HG03460 (cell line): ENCODE measurements around the gene NT5C3A.
"Not testable (repeated sequence)": the region's sequence is repeated elsewhere in the genome, so short reads cannot be mapped to it uniquely, and the experiment has no call there.

Experiments
- ATAC-seq: cut with Tn5 transposase; IDR thresholded peaks from one replicate; pipeline ENCODE4 v1.9.1; 2021; ENCODE audit not compliant: unreplicated experiment

The NT5C3A gene

DNA sequence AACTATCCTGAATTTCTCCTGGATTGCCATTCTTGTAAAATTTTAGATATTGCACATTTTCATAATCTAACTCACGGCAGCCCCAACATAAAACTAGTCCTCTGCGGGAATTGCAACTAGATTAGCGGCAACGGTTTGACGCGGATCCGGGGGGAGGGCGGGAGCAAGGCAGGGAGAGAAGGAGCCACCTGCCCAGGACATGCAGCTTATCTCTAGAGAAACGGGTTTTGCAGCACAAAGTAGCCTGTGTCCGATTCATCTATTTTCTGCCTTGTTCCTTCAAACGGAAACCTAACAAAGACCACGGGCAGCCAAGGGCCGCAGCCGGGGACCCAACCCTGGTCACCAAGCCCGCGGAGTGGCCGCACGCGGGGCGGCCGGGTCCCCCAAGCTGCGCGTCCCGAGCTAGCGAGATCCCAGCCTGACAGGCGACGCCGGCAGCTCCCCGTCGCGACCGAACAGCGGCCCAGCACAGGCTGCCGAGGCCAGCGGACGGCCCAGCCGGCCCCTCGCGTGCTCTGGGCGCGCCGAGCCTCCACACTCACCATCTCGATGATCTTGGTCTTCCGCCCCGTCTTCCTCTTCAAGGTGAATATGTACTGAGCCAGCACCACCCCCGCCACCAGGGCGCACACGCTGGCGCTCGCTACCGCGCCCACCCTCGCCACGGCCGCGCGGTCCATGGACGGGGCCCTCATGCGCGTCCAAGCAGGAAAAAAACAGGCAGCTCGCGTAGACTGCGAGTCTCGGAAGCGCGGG is at the start of gene NT5C3A:
NT5C3A (minus strand) TSS at position 754 of the 759 bp plus-strand sequence; CDS start at position 683, 71 bp downstream.
- peak; percentile 33 for ATAC-seq

DNA sequence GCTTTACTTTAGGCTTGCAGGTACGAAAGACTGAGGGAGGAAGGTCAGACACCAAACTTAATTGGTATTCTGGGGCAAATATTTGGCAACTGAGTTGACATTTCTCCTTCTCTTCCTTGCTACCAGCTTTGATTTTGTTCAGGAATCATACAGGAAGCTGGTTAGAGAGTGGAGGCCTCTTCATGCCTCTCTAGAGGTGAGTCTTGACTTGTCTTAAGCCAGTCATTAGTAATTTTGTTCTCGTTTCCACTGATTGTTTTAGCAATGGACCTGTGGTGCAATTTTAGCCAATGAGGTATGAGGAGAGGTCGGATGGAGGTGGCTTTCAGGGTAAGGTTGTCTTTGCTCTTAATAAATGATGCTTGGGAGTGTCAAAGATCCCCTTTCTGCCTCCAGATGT is 49.0 kb upstream of the NT5C3A start:
- no peak for ATAC-seq

DNA sequence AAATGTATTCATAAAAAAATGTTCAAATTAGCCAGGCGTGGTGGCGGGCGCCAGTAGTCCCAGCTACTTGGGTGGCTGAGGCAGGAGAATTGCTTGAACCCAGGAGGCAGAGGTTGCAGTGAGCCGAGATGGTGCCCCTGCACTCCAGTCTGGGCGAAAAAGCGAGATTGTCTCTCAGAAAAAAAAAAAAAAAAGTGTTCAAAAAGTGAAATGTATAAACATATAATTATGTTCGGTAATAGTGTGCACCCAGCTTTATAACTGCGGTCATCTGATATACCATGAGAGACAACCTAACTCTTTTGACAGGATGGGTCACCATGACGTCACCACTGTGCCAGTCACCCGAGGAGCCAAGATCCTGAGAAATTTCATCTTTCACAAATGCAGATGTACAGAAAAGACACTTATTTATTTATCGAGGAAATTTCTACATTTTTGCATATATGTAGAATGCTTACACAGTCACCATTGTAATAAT is 47.2 kb upstream of the NT5C3A start:
- no peak for ATAC-seq

DNA sequence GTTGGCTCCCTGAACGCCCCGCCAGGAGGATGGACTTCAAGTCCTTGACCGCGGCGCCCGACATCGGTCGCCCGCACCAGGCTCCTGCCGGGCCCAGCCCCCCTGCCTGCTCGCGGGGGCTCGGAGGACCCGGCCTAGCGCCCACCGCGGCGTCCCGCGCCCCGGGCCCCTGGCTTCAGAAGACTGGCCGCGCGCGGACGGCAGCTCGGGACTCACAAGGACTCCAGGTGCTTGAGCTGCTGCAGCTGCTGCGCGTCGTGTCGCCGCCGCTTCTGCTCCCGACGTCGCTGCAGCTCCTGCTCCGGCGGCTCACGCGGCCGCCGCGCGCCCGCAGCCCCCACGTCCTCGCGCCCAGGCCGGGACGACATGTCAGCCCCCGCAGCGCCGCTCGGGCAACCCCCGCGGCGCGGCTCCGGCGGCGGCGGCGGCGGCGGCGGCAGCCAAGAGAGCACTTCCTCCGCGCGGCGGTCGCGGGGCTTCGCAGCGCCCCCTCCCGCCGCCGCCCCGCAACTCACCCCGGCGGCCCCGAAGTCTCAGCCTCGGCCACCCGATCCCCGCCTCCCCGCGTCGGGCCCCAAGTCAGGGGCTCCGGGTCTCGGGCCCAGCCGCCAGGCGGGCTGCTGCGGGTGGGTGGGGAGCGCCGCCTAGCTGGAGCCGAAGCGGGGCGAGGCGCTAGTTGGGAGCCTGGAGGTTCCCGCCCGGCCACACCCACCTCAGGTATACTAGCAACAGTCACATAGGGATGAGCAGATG is 46.6 kb upstream of the NT5C3A start, which contains the start of gene RP9:
RP9 (minus strand) TSS at position 400 of the 753 bp plus-strand sequence; CDS start at position 368, 32 bp downstream.
- ATAC-seq: peak; percentile 78

DNA sequence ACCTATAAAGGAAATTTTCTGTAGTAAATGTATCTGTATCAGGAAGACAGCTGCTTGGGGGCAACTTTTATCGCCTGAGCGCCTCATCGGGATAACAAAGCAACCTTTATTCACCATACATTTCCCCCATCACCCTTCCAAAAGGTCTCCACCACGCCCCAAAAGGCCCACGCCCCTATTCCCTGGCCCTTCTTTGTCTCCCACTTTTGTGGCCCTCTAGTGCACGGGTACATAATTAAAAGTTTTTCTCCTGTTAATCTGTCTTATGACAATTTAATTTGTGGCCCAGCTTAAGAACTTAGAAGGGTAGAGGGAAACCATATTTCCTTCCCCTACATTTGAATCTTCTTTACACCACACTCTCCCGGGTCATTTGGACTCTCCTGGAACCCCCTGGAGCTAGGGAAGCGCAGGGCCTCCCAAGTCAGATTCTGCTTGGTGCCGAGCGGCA is 46.0 kb upstream of the NT5C3A start:
- peak; percentile 28 for ATAC-seq

DNA sequence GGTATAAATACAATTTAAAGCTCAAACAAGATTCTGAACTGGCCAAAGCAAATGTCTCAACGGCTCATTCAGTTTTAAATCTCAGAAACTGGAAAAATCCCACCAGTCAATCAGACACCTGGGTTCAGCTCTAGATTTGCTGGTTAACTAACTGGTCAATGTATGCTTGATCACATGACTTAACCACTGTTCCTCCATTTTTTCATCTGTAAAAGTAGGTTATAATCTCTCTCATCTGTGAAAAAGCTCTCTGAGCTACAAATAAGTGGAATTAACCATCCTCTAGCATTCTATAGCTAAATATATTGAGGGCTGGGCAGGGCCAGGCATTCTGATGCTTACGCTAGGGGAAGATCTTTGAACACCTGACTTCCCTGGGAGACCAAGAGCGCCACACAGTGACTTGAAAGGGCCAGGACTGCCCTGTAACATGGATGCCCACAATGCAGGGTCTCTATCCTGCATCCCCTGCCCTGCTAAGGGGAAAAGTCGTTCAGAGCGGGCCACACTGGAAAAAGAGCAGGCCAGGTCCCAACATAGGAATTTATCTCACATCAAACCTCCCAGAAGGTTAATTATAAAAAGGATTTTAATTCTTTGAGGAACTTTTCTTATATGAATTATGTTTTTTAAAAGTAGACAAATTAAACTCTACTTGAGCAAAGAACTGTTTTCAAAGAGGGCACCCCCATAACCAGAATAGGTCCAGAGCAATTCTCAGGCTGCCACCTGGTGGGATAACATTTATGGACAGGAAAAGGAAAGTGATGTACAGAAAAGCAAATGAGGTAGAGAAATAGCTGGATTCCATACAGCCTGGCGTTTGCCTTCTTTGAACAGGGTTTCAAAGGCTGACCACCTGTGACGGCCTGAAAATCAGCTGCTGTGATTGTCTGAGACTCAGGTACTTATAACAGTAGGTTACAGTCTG is 44.8 kb upstream of the NT5C3A start:
- peak; percentile 37 for ATAC-seq

DNA sequence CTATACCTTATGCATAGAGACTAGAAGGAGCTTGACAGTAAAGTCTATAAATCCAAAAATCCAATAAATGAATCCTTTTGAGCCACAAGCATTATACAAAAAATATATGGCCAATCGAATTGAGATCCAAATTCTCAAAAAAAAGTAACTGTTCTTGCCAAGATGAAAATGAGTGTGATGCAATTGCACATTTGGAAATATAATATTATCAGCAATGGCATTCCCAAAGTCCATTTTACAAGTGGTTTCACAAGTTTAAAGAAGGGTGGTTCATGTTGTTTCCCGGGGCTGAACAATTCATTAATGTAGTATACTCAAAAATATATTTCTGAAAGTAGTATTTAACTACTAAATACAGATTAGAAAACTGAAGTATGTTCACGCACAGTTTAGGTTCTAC is 39.3 kb upstream of the NT5C3A start:
- no peak for ATAC-seq

DNA sequence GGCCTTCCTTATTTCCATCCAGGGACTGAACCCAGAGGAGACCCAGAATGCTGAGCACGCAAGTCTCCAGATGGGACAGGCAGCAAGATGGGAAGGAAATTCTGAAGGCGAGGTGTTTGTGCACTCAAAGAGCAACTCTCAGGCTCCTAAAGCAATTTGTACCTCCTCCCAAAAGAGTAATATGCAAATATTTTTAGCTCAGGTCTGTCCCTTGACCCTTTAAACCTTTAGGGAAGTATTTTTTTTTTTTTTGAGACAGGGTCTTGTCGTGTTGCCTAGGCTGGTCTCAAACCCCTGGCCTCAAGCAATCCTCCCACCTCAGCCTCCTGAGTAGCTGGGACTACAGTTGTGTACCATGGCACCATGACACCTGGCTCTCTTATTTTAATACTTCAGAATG is 38.2 kb upstream of the NT5C3A start:
- ATAC-seq: no peak

DNA sequence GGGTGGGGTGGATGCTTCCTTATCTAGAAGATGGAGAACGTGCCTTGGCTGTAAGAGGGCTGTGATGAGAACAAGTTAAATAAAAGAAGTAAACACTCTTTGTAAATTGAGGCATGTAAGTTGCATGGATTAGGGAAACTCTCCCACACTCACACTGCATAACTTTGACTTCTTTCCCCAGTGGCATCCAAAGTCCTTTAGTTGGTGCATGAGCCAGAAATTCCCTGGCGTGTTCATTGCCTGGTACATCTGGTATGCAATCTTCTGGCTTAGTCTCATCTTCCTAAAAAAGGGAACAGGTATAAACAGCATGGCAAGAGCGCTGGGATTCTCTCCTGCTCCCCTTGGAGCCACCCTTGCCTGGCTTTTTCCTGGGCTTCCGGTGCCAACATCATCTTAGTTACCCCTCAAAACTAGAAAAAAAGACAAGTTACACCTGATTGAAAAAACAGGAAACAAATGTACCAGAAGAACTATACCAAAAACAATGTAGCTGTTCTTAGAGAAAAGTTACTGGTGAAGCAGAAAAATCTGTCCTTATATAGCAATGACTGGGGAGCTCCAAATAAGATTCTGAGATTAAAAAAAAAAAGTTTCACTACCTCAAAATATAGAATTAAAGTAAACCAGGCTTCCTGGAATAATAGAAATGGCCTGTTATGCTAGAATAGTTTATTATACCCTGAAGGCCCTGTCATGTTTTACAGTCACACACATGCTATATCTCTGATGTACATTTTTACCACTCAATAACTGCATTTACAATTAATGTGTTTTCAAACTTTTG is 36.8 kb upstream of the NT5C3A start:
- ATAC-seq: no peak

DNA sequence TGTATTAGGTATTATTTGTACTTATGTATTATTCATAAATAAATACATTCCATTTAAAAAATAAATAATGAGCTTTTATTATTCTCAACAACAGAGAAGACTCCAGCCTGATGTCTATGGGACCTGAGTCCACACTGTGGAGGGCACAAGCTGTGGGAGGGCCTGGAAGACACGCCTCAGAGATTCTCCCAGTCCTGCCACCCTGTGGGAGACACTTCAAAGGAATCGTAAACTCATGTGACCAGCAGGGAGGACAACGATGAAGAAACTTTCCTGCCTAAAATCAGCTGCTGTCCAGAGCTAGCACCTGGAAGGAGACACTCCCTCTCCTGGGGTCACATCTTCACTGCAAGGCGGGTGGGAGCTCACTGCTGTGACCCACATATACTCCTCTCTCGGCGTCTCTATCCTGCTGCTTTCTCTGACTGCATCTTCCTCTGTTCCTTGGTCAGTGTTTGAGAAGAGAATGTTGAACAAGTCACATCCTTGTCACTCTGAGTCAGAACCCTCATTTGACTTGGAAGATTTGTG is 32.2 kb upstream of the NT5C3A start:
- not testable (repeated sequence) for ATAC-seq

DNA sequence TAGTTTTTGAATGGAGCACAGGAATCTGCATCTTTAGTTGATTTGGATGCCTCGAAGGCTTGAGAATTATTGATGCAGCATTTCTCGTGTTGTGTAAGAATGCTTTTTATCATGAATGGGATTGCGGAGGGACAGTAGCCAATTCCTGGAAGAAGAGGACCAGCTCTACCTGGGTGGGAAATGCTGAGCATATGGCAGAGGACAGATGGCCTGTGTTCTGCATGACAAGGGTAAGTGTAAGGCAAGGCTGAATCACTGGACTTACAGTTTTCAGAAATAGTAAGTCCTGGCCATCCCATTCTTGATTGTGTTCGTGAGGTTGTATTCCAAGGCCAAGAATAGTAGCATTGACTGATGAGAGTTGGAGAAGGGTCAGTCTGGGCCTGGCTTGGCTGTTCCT is 30.7 kb upstream of the NT5C3A start:
- no peak for ATAC-seq

DNA sequence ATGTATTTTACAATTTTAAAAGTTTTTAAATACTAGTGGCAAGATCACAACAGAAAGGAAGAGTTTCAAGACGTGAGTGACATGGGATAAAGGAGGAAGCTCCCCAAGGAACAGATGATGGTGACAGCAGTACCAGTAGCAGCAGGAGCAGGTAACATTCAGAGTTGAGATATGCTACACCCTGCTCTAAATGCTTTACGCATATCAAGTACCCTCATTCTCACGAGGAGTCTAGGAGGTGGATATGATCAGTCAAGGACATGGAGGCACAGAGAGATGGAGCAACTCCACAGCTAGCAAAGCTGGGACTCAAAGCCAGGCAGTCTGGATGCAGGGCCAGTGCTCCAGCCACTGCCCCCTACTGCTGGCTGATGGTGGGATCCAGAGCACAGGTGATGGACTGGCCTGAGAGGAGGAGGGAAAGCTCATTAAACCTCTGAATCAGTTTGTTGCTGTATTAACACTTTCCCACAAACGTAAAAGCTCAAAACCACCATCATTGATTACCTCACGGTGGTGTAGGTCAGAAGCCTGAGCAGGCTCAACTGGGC is 29.1 kb upstream of the NT5C3A start:
- no peak for ATAC-seq

DNA sequence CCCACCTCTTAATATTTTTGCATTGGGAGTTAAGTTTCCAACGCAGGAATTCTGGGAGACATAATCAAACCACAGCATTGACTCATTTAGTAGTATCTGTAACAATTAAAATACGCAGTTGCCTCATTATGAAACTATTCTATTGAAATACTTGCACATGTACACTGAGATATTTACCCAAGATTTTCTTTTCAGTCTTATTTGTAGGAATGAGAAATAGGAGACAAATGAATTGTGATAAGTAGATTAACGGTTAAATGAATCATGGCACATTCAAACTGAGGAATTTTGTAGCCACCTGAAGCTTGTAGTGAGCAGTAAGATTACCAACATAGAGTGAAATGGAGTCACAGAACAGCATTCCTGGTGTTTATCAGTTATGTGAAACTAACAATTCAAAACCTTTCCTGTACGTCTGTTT is 28.5 kb upstream of the NT5C3A start:
- ATAC-seq: no peak

DNA sequence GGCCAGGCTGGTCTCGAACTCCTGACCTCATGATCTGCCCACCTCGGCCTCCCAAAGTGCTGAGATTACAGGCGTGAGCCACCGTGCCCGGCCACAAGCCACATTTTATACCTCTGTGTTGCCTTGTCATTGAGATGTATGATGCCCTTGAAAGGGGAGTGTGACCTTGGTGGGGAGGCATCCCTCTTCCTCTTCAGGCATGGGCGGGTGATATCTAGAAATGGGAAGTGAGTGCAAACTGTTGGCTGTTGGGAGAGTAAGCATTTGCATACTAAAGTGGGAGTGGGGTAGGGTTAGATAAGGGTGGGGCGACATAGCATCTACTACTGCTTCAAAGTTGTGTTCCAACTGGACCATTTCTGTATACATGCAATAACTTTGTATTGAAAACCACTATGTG is 26.6 kb upstream of the NT5C3A start:
- ATAC-seq: no peak

DNA sequence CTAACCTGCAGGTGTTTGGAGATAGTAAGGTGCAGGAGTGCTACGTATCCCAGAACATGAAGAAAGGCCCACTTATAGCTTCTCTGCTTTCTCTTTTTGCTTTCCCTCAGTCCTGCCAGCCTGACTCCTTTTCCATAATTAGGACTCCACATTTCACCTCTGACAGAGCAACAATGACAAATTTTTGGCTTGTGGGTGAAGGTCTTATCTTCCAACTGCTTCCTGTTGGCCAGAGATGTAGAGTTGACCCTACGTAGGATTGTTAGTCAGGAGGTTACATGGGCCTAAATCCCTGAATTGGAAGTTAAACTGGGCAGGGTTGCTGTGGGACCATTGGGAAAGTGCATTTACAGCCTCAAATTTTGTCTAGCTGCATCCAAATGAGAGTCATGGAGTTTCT is 25.3 kb upstream of the NT5C3A start:
- ATAC-seq: no peak

DNA sequence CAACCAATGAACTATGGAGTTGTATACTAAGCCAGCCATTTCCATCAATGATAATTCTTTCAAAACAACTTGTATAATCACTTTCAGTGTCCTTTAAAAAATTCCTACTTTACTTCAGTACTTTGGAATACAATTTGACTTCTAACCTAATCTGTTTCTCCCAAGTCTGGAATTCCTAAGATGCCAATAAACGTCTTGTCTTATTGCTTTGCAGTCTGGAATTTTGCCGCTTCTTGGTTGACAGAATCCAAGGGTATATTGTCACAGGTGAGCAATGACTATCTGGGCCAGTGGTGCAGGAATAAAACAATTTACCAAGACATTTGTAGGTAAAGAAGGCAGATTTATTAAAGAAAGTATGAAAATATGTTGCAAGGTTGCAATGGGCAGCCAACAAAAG is 24.8 kb upstream of the NT5C3A start:
- no peak for ATAC-seq

DNA sequence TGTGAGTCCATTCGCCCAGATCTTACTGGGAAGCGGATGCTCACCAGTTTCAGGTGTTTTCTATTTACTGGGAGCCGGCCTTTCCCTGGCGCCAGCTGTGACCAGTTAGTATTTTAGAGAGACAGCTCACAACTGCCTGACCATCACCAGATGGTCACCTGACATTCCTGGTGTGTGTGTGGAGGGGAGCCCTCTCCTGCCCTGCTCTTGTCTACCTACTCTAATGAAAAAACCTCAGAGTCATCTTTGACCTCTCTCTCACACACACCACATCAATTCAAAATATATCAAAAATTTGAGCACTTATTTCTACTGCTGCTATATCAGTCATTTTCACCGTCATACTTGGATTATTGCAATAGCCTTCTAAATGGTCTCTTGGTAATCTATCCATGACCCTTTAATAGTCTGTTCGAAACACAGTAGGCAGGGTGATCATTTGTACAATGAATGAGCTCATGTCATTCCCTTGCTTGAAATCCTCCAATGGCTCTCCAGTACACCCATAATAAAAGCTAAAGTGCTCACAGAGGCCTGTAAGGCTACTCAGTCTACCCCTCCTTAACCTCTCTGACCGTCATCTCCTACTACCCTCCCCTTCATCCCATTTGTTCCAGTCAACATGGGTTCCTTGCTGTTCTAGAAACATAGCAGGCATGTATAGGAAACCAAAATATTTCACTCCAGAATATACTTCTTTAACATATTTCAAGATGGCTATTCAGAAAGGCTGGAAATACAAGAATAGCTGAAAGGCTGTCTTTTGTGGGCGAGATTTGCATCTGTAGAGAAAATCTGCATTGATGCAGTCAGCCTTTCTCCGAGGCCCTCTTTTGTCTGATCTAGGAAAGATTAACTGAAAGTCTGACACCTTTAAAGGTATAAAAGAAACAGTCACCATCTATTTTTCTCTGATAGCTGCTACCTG is 17.5 kb upstream of the NT5C3A start:
- ATAC-seq: no peak

DNA sequence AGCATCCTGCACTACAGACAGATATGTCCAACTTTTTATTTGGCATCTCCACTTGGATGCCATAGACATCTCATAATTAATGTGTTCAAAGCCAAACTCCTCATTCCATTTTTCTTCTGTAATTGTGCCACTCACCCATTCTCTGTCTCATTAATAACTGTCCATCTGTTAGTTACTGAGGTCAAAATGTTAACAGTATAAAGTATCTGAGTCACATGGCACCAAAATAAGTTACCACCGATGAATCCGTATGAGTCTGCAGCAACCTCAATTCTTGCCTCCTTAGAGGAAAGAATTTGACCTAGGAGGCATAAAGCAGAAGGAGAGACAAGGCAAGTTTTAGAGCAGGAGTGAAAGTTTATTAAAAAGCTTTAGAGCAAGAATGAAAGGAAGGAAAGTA is 16.5 kb upstream of the NT5C3A start:
- no peak for ATAC-seq

DNA sequence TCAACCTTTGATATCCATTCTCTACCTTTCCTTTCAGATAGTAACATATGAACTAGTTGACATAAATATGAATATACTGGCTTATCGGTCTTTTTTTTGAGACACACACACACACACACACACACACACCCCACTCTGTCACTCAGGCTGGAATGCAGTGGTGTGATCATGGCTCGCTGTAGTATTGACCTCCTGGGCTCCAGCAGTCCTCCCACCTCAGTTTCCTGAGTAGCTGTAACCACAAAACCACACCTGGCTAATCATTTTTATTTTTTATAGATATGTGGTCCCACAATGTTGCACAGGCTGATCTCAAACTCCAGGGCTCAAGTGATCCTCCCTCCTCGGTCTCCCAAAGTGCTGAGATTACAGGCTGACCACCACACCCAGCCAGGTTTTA is 14.2 kb upstream of the NT5C3A start:
- peak; percentile 65 for ATAC-seq
